ENCODE results near the gene ZNF821. TPM values are rescaled to one million over a fixed set of nuclear protein-coding genes. Genes with fewer than 3 reads are reported as not detected.

ZNF821 gene
- polyA plus RNA-seq, 1 donor (not counting 4 experiments of a cell fraction or from before 2014, with no cell fraction given): 2.9 TPM

- Histone ChIP-seq H3K9me1 (ENCODE audit: control insufficient read depth, extremely low read depth, insufficient read depth, low read length) (no peaks in the 10 kb centered on the region), H3K4me1 (ENCODE audit: control insufficient read depth, extremely low read depth, insufficient read depth, low read length) (peaks cover 12% of the 10 kb centered on the region), H3K27ac (ENCODE audit: control insufficient read depth, insufficient read depth, low read length) (no peak overlapping the region), H3K4me2 (ENCODE audit: control insufficient read depth, extremely low read depth, insufficient read depth, low read depth, low read length) (peak overlapping the region; percentile 10), H4K20me1 (ENCODE audit: control insufficient read depth, extremely low read depth, insufficient read depth, low read length) (no peaks in the 10 kb centered on the region), H3K9me3 (ENCODE audit: control insufficient read depth, low read depth, low read length) (no peaks in the 10 kb centered on the region), H2AFZ (ENCODE audit: control insufficient read depth, low read length) (peak overlapping the region; percentile 22), H3K79me2 (ENCODE audit: control insufficient read depth, insufficient read depth, low read length) (no peaks in the 10 kb centered on the region), H3K36me3 (ENCODE audit: control insufficient read depth in 2 of 2, extremely low read depth in 1 of 2, insufficient read depth in 2 of 2, low read length in 2 of 2) (no peaks in the 10 kb centered on the region), H3K4me3 (ENCODE audit: control insufficient read depth in 2 of 3, extremely low read depth in 1 of 3, insufficient read depth in 2 of 3, low read depth in 1 of 3, low read length in 3 of 3) (no peak overlapping the region), H3K9ac (ENCODE audit: control insufficient read depth, extremely low read depth, insufficient read depth, low read length) (no peak overlapping the region), H3K27me3 (ENCODE audit: control insufficient read depth, extremely low read depth, insufficient read depth, low read length) (no peaks in the 10 kb centered on the region)
- dilution Hi-C loops (cut with MboI; ENCODE audit: extremely low pct_ligation_motif_present, low sequenced_read_pairs): no loop called here
- no peak for DNase-seq (ENCODE audit: low read depth, low spot score)
- TF ChIP-seq EZH2 (IDR thresholded peaks at IDR 0.05; ENCODE audit: low read length) (no peak), CTCF (optimal IDR thresholded peaks at IDR 0.05 in 1 of 3, IDR thresholded peaks at IDR 0.05 in 1 of 3, conservative IDR thresholded peaks at IDR 0.05 in 1 of 3; ENCODE audit: extremely low read depth in 1 of 3, insufficient read depth in 2 of 3, low read length in 3 of 3) (no peak)
- no peak for FAIRE-seq
Observed at GRCh38 chr16:71885261-71885650, 1.3 kb upstream of the ZNF821 start.

- H3K9me1 ChIP-seq (ENCODE audit: control insufficient read depth, extremely low read depth, insufficient read depth, low read length): no peaks in the 10 kb centered on the region
- H3K9ac ChIP-seq (ENCODE audit: control insufficient read depth, extremely low read depth, insufficient read depth, low read length): peak overlapping the region; percentile 75
- peak overlapping the region; percentile 98 for H3K4me2 ChIP-seq (ENCODE audit: control insufficient read depth, extremely low read depth, insufficient read depth, low read depth, low read length)
- peak overlapping the region; percentile 97 for H2AFZ ChIP-seq (ENCODE audit: control insufficient read depth, low read length)
- no peaks in the 10 kb centered on the region for H3K36me3 ChIP-seq (ENCODE audit: control insufficient read depth in 2 of 2, extremely low read depth in 1 of 2, insufficient read depth in 2 of 2, low read length in 2 of 2)
- FAIRE-seq: no peak
- H3K4me3 ChIP-seq (ENCODE audit: control insufficient read depth in 2 of 3, extremely low read depth in 1 of 3, insufficient read depth in 2 of 3, low read depth in 1 of 3, low read length in 3 of 3): peak overlapping the region; percentile 74 to 88 (median 87)
- H3K79me2 ChIP-seq (ENCODE audit: control insufficient read depth, insufficient read depth, low read length): no peaks in the 10 kb centered on the region
- H3K4me1 ChIP-seq (ENCODE audit: control insufficient read depth, extremely low read depth, insufficient read depth, low read length): peaks cover 12% of the 10 kb centered on the region
- DNase-seq (ENCODE audit: low read depth, low spot score): no peak
- TF ChIP-seq EZH2 (IDR thresholded peaks at IDR 0.05; ENCODE audit: low read length) (no peak), CTCF (optimal IDR thresholded peaks at IDR 0.05 in 1 of 3, IDR thresholded peaks at IDR 0.05 in 1 of 3, conservative IDR thresholded peaks at IDR 0.05 in 1 of 3; ENCODE audit: extremely low read depth in 1 of 3, insufficient read depth in 2 of 3, low read length in 3 of 3) (peak in 1 of 3 experiments; percentile 13)
- dilution Hi-C loops (cut with MboI; ENCODE audit: extremely low pct_ligation_motif_present, low sequenced_read_pairs): no loop called here
- peak overlapping the region; percentile 49 for H3K27ac ChIP-seq (ENCODE audit: control insufficient read depth, insufficient read depth, low read length)
- no peaks in the 10 kb centered on the region for H3K27me3 ChIP-seq (ENCODE audit: control insufficient read depth, extremely low read depth, insufficient read depth, low read length)
- no peaks in the 10 kb centered on the region for H3K9me3 ChIP-seq (ENCODE audit: control insufficient read depth, low read depth, low read length)
- H4K20me1 ChIP-seq (ENCODE audit: control insufficient read depth, extremely low read depth, insufficient read depth, low read length): no peaks in the 10 kb centered on the region
Observed at GRCh38 chr16:71883168-71883848, 674 bp downstream of the ZNF821 start.
